LNCAP (cell line): Measurements from ENCODE around the gene DDAH1.
A peak's percentile ranks its signal among the peaks of the same experiment; 100 is the strongest.

Experiments used
- TF ChIP-seq, protein P1 (sequence below): fragments of 450-650 bp; IDR thresholded peaks from 2 replicates; pipeline ENCODE4 v1.5.1; 2017; ENCODE audit warnings: mild to moderate bottlenecking

DDAH1 gene

DNA sequence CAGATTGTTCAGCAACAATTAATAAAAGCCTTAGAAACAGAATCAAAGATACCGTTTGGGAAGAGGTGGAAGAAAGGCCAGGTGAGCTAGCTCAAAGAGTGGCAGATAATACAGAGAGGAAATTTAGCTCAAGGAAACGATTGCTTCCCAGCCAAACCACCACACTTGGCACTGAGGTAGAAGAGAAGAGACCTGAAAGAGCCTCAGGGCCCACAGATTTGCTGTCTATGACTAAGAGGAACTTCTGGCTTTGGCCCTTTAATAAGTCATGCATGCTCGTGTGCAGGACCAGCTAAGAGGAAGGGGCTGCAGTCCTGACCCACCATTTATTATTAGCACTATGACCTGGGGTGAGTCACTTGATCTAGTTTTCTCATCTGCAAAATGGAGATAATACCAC is 115.7 kb downstream of the DDAH1 start:
- TF ChIP-seq, protein P1, sequence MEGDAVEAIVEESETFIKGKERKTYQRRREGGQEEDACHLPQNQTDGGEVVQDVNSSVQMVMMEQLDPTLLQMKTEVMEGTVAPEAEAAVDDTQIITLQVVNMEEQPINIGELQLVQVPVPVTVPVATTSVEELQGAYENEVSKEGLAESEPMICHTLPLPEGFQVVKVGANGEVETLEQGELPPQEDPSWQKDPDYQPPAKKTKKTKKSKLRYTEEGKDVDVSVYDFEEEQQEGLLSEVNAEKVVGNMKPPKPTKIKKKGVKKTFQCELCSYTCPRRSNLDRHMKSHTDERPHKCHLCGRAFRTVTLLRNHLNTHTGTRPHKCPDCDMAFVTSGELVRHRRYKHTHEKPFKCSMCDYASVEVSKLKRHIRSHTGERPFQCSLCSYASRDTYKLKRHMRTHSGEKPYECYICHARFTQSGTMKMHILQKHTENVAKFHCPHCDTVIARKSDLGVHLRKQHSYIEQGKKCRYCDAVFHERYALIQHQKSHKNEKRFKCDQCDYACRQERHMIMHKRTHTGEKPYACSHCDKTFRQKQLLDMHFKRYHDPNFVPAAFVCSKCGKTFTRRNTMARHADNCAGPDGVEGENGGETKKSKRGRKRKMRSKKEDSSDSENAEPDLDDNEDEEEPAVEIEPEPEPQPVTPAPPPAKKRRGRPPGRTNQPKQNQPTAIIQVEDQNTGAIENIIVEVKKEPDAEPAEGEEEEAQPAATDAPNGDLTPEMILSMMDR, result no peak

DNA sequence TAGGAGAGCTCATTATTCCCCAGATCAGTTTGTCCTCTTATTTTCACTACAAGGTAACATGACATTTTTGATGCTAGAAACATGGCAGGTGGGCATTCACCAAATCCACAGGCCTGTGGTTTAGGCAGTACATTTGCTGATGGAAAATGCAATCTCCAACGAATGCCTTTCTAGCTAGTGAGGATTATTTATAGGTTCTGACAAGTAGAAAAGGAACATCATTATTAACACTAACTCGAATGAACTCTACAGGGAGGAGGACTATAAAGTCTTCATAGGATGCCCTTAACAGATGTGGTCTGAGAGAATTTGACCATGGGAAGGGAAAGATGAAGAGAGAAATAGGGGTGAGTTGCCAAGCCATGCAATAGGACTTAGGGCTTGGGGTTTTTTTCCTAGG is 117.1 kb downstream of the DDAH1 start:
- TF ChIP-seq, protein P1, result no peak

DNA sequence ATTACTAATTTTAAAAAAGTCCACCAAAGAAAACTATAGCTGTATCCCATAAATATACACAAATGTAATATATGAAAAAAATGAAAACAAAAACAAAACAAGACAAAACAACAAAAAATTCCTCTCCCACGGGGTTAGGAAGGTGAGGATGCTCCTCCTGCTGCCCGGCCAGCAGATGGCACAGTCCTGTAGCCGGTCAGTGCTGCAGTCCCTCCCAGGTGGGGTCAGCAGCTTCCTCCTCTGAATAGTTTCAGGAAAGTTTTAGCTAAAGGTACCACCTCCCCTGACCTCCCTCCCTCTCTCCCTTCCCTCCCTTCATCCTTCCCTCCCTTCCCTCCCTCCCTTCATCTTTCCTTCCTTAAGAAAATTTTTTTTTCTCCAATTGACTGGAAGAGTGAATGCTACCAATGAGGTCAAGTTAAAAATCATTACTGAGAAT is 120.7 kb downstream of the DDAH1 start:
- TF ChIP-seq, protein P1, result peak; percentile 75

DNA sequence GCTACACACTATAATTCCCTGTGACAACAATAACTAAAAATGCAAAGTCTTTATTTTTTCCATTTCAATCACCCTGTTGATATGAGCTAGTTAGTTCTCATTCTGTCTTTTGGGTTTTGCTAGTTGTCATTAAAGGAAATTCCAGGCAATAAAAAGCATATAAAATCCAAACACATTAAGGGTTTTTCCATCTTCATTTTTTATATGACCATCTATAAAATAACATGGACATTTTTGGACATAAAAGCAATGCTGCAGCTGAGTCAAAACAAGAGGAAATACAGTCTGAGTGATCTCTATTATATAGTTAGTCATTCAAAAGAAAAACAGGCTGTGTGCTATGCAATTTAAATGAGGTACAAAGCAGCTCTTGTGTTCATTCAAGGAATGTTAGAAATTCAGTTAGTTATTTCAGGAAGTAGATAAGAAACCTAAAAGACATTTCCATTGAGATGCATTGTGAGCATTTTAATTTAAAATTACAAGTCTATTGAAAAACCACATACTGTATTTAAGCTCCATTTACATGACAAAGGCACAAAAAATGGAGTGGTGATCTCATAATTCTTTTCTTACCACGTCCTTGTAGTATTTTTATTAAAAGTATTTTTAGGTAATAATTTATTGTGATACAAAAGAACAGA is 121.2 kb downstream of the DDAH1 start:
- TF ChIP-seq, protein P1, result no peak

DNA sequence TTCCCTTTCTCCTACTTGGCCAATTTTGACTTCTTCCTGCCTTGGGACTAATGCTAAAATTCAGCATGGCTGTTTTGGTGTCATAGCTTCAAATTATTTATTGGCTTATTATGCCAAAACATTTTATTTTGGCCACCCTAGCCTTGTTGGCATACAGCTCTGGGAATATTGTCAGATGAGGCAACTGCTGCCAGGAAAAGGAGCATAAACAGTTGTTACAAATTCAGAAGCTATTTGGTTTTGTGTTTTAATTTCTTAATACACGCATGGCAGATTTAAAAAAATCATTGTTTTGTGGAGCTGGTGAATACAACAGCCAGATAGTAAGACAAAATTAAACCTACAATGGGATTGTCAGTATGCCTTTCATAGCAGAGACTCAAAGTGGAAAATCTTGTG is 121.7 kb downstream of the DDAH1 start:
- TF ChIP-seq, protein P1, result no peak

DNA sequence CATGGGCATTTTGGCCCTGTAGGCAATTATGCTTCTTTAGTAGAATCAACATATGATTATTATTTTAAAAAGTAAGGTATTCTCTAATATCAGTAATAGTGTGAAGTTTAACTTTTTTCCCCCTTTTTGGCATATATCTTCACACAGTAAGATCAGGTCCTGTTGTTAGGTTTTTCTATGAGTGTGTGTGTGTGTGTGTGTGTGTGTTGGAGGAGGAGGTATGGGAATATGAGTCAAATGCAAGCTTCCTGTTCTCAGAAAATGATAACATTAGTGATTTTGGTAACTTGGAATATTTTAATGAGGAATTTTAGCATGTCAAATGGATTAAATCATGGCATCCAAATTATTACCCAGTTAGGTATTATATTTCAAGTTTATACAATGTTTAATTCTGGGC is 122.8 kb downstream of the DDAH1 start:
- TF ChIP-seq, protein P1, result no peak

DNA sequence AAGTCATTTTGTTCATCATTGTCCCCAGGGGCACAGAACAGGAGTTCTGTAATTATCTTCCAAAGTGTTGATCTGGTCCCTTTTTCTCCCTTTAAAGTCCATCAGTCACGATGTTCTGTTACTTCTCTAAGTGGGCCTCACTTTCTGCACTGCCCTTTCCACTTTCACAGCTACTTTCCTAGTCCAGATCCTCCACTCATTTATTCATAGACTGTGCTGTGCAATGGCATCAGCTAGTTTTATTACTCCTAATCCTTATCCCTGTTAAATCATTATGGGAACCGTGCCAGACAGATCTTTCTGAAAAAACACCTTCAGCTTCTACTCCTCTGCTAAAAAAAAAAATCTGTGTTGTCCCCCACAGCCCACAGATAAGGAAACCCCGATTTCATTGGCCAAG is 124.5 kb downstream of the DDAH1 start:
- TF ChIP-seq, protein P1, result no peak
